ENCODE measurements around the gene TMC4. TPM values are rescaled to one million over a fixed set of nuclear protein-coding genes. Genes with fewer than 3 reads are reported as not detected.

Gene TMC4
- polyA plus RNA-seq, 1 donor from 2014 or later: 0.15 TPM

- H3K79me2 ChIP-seq (replicated peaks; ENCODE audit: insufficient read depth, low read length): peaks cover 9% of the 10 kb centered on the region
- no peaks in the 10 kb centered on the region for H3K9me2 ChIP-seq (ENCODE audit: insufficient read depth, low read length)
- no peak for TF ChIP-seq CTCF (IDR thresholded peaks at IDR 0.05; ENCODE audit: poor library complexity, severe bottlenecking)
- no peak for TF ChIP-seq SMC3 (conservative IDR thresholded peaks at IDR 0.05; ENCODE audit: poor library complexity)
- TF ChIP-seq EZH2 (IDR thresholded peaks at IDR 0.05; ENCODE audit: borderline replicate concordance, insufficient read depth, low read length, poor library complexity, severe bottlenecking): no peak
- no peaks in the 10 kb centered on the region for H4K20me1 ChIP-seq (ENCODE audit: insufficient read depth)
- H3K36me3 ChIP-seq (ENCODE audit: insufficient read depth, low read length): no peaks in the 10 kb centered on the region
- H3F3A ChIP-seq (ENCODE audit: insufficient read depth, low read length, poor library complexity, severe bottlenecking): no peaks in the 10 kb centered on the region
- no peak overlapping the region for H3K27ac ChIP-seq (ENCODE audit: low read length)
- H3K27me3 ChIP-seq (ENCODE audit: insufficient read depth, low read depth, low read length): no peaks in the 10 kb centered on the region
- H3K4me3 ChIP-seq (ENCODE audit: low read length): no peak overlapping the region
- no peak overlapping the region for H3K9ac ChIP-seq (ENCODE audit: low read length)
- H2AFZ ChIP-seq (ENCODE audit: low read depth, low read length): no peak overlapping the region
- no peak overlapping the region for H3K4me2 ChIP-seq (ENCODE audit: low read length)
- no peaks in the 10 kb centered on the region for H3K9me3 ChIP-seq (ENCODE audit: low read length)
Measured at GRCh38 chr19:54162884-54163283, 10.1 kb downstream of the TMC4 start.

GRCh38 chr19:54162241-54162805 lies 10.6 kb downstream of the TMC4 start:
- Histone ChIP-seq H4K20me1 (ENCODE audit: insufficient read depth) (no peaks in the 10 kb centered on the region), H3K9ac (ENCODE audit: low read length) (no peak overlapping the region), H3K36me3 (ENCODE audit: insufficient read depth, low read length) (no peaks in the 10 kb centered on the region), H3K9me3 (ENCODE audit: low read length) (no peaks in the 10 kb centered on the region), H3K4me3 (ENCODE audit: low read length) (no peak overlapping the region), H2AFZ (ENCODE audit: low read depth, low read length) (no peak overlapping the region), H3K9me2 (ENCODE audit: insufficient read depth, low read length) (no peaks in the 10 kb centered on the region), H3K27ac (ENCODE audit: low read length) (no peak overlapping the region), H3K79me2 (replicated peaks; ENCODE audit: insufficient read depth, low read length) (peaks cover 9% of the 10 kb centered on the region), H3F3A (ENCODE audit: insufficient read depth, low read length, poor library complexity, severe bottlenecking) (no peaks in the 10 kb centered on the region), H3K4me2 (ENCODE audit: low read length) (no peak overlapping the region), H3K27me3 (ENCODE audit: insufficient read depth, low read depth, low read length) (no peaks in the 10 kb centered on the region)
- TF ChIP-seq POLR2AphosphoS5 (IDR thresholded peaks at IDR 0.05) (no peak), SMC3 (conservative IDR thresholded peaks at IDR 0.05; ENCODE audit: poor library complexity) (no peak), REST (IDR thresholded peaks at IDR 0.05; ENCODE audit: borderline replicate concordance) (no peak), MXI1 (conservative IDR thresholded peaks at IDR 0.05; ENCODE audit: poor library complexity, severe bottlenecking) (no peak), TAF1 (IDR thresholded peaks at IDR 0.05; ENCODE audit: low read depth) (no peak), EP300 (conservative IDR thresholded peaks at IDR 0.05; ENCODE audit: poor library complexity, severe bottlenecking) (no peak), CTCF (IDR thresholded peaks at IDR 0.05; ENCODE audit: poor library complexity, severe bottlenecking) (no peak)

Measured in neural cell (in vitro differentiated cells).